Sigmoid colon (tissue), 7 donors: ENCODE results near the gene MFRP. TPM values are rescaled to one million over a fixed set of nuclear protein-coding genes. Genes with fewer than 3 reads are reported as not detected.

Source experiments
- DNase-seq: peaks from one replicate; pipeline ENCODE4 v3.0.0-alpha.2; 2019
- H3K27ac ChIP-seq, 4 donors: fragments of 200-600 bp; sonication (generic); one replicate each; pipeline ENCODE4 v1.5.1; 2016 to 2019; ENCODE audit warnings: mild to moderate bottlenecking in 1 of 4
- H3K27me3 ChIP-seq, 3 donors: fragments of 200-600 bp; sonication (generic); one replicate each; pipeline ENCODE4 v1.5.1; 2019; ENCODE audit warnings: mild to moderate bottlenecking in 1 of 3
- H3K36me3 ChIP-seq, 4 donors: fragments of 200-600 bp; sonication (generic); one replicate each; pipeline ENCODE4 v1.5.1; 2016 to 2019
- H3K4me1 ChIP-seq, 4 donors: fragments of 200-600 bp; sonication (generic); one replicate each; pipeline ENCODE4 v1.5.1; 2017 to 2019
- H3K4me3 ChIP-seq, 4 donors: fragments of 200-600 bp; sonication (generic); one replicate each; pipeline ENCODE4 v1.5.1; 2017 to 2019; ENCODE audit warnings: mild to moderate bottlenecking in 2 of 4, moderate library complexity in 1 of 4
- H3K9me3 ChIP-seq, 4 donors: fragments of 200-600 bp in 3 of 4; sonication (generic) in 3 of 4; one replicate each; pipeline versions ENCODE4 v1.5.1 to v1.6.1; 2013 to 2019
- CTCF ChIP-seq, 4 experiments: fragments of 450-650 bp in 3 of 4; fragments of 200-600 bp in 1 of 4; IDR thresholded peaks; one replicate each; pipeline ENCODE4 v1.5.1; 2016 to 2019; ENCODE audit warnings: antibody characterized with exemption in 4 of 4, mild to moderate bottlenecking in 3 of 4, moderate library complexity in 2 of 4
- EP300 ChIP-seq, 4 donors: sonication (generic); formaldehyde crosslinking; IDR thresholded peaks; one replicate each; pipeline ENCODE4 v1.6.1; 2017; ENCODE audit warnings: antibody characterized with exemption in 4 of 4
- POLR2A ChIP-seq, 2 donors: fragments of 450-650 bp; IDR thresholded peaks; one replicate each; pipeline ENCODE4 v1.6.1; 2016; ENCODE audit warnings: antibody characterized with exemption in 2 of 2, mild to moderate bottlenecking in 2 of 2, moderate library complexity in 2 of 2
- POLR2AphosphoS5 ChIP-seq, 4 donors: sonication (generic); formaldehyde crosslinking; IDR thresholded peaks; one replicate each; pipeline ENCODE4 v1.6.1; 2017; ENCODE audit warnings: antibody characterized with exemption in 4 of 4
- WGBS, 2 donors: extraction: QIAGEN DNeasy Blood & Tissue Kit; methylation state at CpG; one replicate each; pipeline ENCODE4 v1.1.7; 2013; 5-methylcytosine and 5-hydroxymethylcytosine counted together
- intact Hi-C: fragments of 100-400 bp; cut with DNase I; formaldehyde crosslinking; loops from one replicate; pipeline ENCODE4 v1.15.1; 2023
- polyA plus RNA-seq, 3 donors: library from polyadenylated mRNA; stranded (reverse); fragments of 200-250 nt; gene quantifications; one replicate each; pipeline ENCODE4 v1.2.3, GENCODE V29; 2013
- total RNA-seq, 4 donors: library from RNA; depleted of rRNA; stranded (reverse); fragments of >200 nt; gene quantifications; one replicate each; pipeline ENCODE4 v1.1.0, GENCODE V29; 2016
- donor health status: healthy with polysubstance abuse.
- donor health status: Bipolar disorder and iron deficiency.
- donor health status: healthy.

The MFRP gene
- total and polyA plus RNA-seq, 7 donors: 0.14 TPM; not detected in 6

DNA sequence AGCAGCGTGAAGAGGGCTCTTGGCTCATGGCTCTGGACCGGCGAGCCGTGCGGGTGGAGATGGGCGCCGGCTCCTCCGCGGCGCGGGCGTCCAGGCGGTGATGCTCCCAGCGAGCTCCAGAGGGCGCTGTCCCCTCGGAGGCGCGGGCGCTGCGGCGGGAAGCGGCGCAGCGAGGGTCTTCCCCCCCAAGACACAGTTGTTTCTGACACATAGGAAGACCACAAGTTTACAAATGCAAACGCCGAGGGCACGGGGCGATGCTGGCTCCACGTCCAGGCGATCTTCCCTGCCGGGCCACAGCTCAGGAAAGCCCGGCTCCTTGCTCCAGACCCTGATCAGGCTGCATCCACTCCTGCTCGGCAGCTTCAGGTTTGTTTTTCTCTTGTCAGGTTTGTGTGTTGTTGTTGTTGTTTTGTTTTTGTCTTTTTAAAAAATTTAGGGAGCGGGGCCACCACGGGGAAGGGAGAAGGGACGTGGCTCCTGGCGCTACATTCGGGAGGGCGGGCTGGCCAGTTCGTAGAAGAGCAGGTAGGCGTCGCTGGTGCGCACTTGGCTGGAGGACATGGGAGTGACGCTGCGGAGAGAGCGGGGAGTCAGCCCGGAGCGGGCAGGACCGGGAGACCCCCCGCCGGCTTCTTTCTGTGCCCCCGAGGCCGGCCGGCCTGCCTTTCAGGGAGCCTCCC, 10.0 kb upstream of the MFRP start:
- H3K4me3 ChIP-seq: peak overlapping the region; percentile 26 to 59 (median 50)

DNA sequence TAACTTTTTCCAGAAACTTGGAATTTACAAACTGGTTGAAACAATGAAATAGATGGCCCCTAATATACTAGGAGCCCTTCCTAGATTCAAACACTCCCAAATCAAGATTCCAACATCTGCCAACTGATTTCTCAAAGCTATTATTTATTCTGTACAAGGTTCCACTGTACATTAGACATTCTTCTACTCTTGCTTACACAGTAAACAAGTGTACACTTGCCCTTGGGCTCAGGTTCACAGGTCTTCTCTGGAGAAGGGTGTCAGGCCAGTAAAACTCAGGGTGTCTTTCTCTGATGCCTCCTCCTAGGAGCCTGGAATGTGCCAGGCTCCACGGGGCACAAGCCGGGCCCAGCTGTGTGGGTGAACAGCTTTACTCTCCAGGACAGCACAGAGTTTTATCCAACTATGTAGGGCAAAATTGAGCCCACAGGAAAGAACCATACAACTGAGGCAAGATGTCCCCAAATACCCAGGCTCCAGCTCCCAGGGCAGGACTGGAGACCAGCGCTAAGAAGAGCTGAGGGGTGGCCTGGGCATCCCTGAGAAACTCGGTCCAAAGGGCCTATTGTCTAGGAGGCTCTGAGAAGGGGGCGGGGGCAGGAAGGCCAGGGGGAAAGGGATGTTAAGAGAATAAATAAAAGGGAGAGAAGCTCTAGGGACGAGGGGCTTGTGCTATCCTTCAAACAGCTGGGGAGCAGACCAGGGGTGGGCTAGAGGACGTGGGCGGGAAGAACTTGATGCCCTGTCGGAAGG, 8.8 kb upstream of the MFRP start:
- Histone ChIP-seq H3K4me3 (no peak overlapping the region), H3K27ac (peak overlapping the region in 1 of 4 donors; percentile 61), H3K4me1 (peaks cover 0 to 16% (median 13%) of the 10 kb centered on the region in 4 donors), H3K9me3 (no peaks in the 10 kb centered on the region), H3K27me3 (no peaks in the 10 kb centered on the region), H3K36me3 (no peaks in the 10 kb centered on the region)
- no peak for TF ChIP-seq POLR2AphosphoS5 (IDR thresholded peaks at IDR 0.05)
- TF ChIP-seq EP300 (IDR thresholded peaks at IDR 0.05): no peak
- no peak for TF ChIP-seq POLR2A (IDR thresholded peaks at IDR 0.05)
- TF ChIP-seq CTCF (IDR thresholded peaks at IDR 0.05): no peak
- no peak for DNase-seq
- intact Hi-C loops: no loop called here
- WGBS, 2 donors: 68 to 79% methylated on average over 9 of the region's 9 CpGs

More for the DNA sequence above, 10.0 kb upstream of the MFRP start:
- 1% methylated on average over 54 of the region's 54 CpGs for WGBS, 2 donors
- DNase-seq: peak; percentile 93
- intact Hi-C loops: loop anchor here (1.0 to 2.0 kb wide), 3 partner anchors 18 to 118 kb away; partner anchors contain the start of gene USP2
- TF ChIP-seq EP300 (IDR thresholded peaks at IDR 0.05): no peak
- peak; percentile 75 to 94 (median 90) for TF ChIP-seq CTCF (IDR thresholded peaks at IDR 0.05)
- peak in 1 of 4 donors; percentile 55 for TF ChIP-seq POLR2AphosphoS5 (IDR thresholded peaks at IDR 0.05)
- no peak for TF ChIP-seq POLR2A (IDR thresholded peaks at IDR 0.05)
- no peaks in the 10 kb centered on the region for H3K36me3 ChIP-seq
- H3K27me3 ChIP-seq: no peaks in the 10 kb centered on the region
- H3K4me1 ChIP-seq: peaks cover 0 to 24% (median 16%) of the 10 kb centered on the region in 4 donors
- H3K9me3 ChIP-seq: no peaks in the 10 kb centered on the region
- H3K27ac ChIP-seq: peak overlapping the region; percentile 61 to 78 (median 70)

- H3K9me3 ChIP-seq: no peaks in the 10 kb centered on the region
- H3K36me3 ChIP-seq: no peaks in the 10 kb centered on the region
- H3K4me1 ChIP-seq: peaks cover 0 to 16% (median 13%) of the 10 kb centered on the region in 4 donors
- peak overlapping the region in 1 of 4 donors; percentile 32 for H3K27ac ChIP-seq
- intact Hi-C loops: no loop called here
- no peaks in the 10 kb centered on the region for H3K27me3 ChIP-seq
- 11 to 41% methylated on average over 4 of the region's 4 CpGs for WGBS, 2 donors
- TF ChIP-seq EP300 (IDR thresholded peaks at IDR 0.05) (no peak), POLR2AphosphoS5 (IDR thresholded peaks at IDR 0.05) (no peak), POLR2A (IDR thresholded peaks at IDR 0.05) (no peak), CTCF (IDR thresholded peaks at IDR 0.05) (no peak)
- H3K4me3 ChIP-seq: no peak overlapping the region
- no peak for DNase-seq
Measured at GRCh38 chr11:119352857-119353260, 6.4 kb upstream of the MFRP start.

DNA sequence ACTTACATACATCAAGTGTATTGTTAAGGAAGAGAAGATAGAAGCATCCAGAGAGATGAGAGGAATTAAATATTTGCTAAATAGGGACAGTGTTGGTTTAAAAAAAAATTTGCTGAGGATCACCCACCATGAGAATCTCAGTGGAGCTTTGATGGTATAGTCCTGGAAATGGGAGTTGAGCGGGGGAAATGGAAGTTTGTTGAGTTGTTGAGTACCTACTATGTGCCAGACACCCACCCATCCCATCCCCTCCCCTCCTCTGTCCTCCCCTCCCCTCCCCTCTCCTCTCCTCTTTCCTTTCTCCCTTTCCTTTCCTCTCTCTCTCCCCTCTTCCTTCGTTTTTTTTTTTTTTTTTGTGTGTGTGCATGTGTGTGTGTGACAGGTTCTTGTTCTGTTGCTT, 4.7 kb upstream of the MFRP start:
- Histone ChIP-seq H3K4me1 (peaks cover 0 to 9% (median 7%) of the 10 kb centered on the region in 4 donors), H3K27me3 (no peaks in the 10 kb centered on the region), H3K27ac (no peak overlapping the region), H3K4me3 (no peak overlapping the region), H3K36me3 (no peaks in the 10 kb centered on the region), H3K9me3 (no peaks in the 10 kb centered on the region)
- DNase-seq: no peak
- TF ChIP-seq EP300 (IDR thresholded peaks at IDR 0.05) (no peak), POLR2A (IDR thresholded peaks at IDR 0.05) (no peak), POLR2AphosphoS5 (IDR thresholded peaks at IDR 0.05) (no peak), CTCF (IDR thresholded peaks at IDR 0.05) (no peak)
- intact Hi-C loops: no loop called here
- whole genome bisulfite sequencing, 2 donors: 66 to 73% methylated on average over 2 of the region's 2 CpGs
